Ishikawa (cell line): Measurements from ENCODE around the gene TMEM171.

Source experiments
- CEBPB ChIP-seq: IDR thresholded peaks from 2 replicates; pipeline ENCODE4 v1.6.1; 2012
- EGR1 ChIP-seq: IDR thresholded peaks from 2 replicates; pipeline ENCODE4 v1.6.1; 2012
- EP300 ChIP-seq: IDR thresholded peaks from 2 replicates; pipeline ENCODE4 v1.6.1; 2012; ENCODE audit warnings: borderline replicate concordance
- FOXM1 ChIP-seq: IDR thresholded peaks from 2 replicates; pipeline ENCODE4 v1.6.1; 2012; ENCODE audit warnings: low read depth, borderline replicate concordance
- MAX ChIP-seq: IDR thresholded peaks from 2 replicates; pipeline ENCODE4 v1.6.1; 2012
- NFIC ChIP-seq: IDR thresholded peaks from 2 replicates; pipeline ENCODE4 v1.6.1; 2012
- RAD21 ChIP-seq: IDR thresholded peaks from 2 replicates; pipeline ENCODE4 v1.6.1; 2012; ENCODE audit warnings: low read depth
- REST ChIP-seq: IDR thresholded peaks from 2 replicates; pipeline ENCODE4 v1.6.1; 2012; ENCODE audit warnings: low read depth, mild to moderate bottlenecking
- TAF1 ChIP-seq: IDR thresholded peaks from 2 replicates; pipeline ENCODE4 v1.6.1; 2012; ENCODE audit warnings: low read depth, mild to moderate bottlenecking
- TEAD4 ChIP-seq: IDR thresholded peaks from 2 replicates; pipeline ENCODE4 v1.6.1; 2012
- USF1 ChIP-seq: IDR thresholded peaks from 2 replicates; pipeline ENCODE4 v1.6.1; 2012
- YY1 ChIP-seq: IDR thresholded peaks from 2 replicates; pipeline ENCODE4 v1.6.1; 2012; ENCODE audit warnings: low read depth
- ZBTB7A ChIP-seq: IDR thresholded peaks from 2 replicates; pipeline ENCODE4 v1.6.1; 2012; ENCODE audit warnings: low read depth

GRCh38 chr5:73126381-73126780 is 6.0 kb downstream of the TMEM171 start:
- TF ChIP-seq MAX: no peak
- TF ChIP-seq EP300: no peak
- no peak for TF ChIP-seq CEBPB
- no peak for TF ChIP-seq RAD21
- TF ChIP-seq REST: no peak
- no peak for TF ChIP-seq YY1
- no peak for TF ChIP-seq ZBTB7A
- no peak for TF ChIP-seq NFIC
- TF ChIP-seq USF1: no peak
- TF ChIP-seq EGR1: no peak
- TF ChIP-seq TEAD4: no peak
- TF ChIP-seq FOXM1: no peak
- no peak for TF ChIP-seq TAF1
